HG03558 (cell line): ENCODE data around the gene APOA1.

ENCODE experiments used
- ATAC-seq: cut with Tn5 transposase; IDR thresholded peaks from one replicate; pipeline ENCODE4 v1.9.1; 2021; ENCODE audit warnings: moderate number of reproducible peaks; ENCODE audit not compliant: unreplicated experiment; ENCODE audit errors: extremely low read depth

APOA1 gene

DNA sequence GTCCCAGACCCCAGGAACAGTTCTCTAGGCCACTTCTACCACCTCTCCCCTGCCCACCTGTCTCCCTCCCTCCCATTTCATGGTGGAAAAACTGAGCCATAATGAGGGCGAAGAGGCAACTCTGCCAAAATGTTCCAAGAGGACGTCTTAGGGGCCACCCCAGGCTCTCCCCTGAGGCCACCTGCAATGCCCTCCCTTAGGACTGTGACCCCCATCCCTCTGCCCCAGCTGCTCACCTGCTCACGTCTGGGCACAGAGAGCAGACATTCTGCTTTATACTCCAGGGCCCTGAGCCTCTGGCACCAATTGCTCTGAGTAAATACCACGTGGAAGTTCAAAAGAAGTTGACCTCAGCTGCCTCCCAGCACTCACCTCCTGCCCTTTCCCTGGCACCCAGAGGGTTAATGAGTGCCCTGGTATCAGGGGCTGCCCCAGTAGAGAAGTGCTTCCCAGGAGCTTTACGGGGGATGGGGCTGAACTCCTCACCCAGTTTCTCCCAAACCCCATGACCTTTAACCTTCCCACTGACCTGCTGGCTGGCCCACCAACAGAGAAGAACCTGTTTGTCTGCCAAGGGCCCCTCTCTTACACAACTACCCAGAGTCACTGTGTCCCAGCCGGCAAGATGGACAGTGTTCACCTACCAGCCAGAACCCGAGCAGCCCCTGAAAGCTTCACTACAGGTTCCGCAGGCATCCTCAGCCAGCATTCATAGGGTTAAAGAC, 45.1 kb downstream of the APOA1 start:
- ATAC-seq, result no peak

DNA sequence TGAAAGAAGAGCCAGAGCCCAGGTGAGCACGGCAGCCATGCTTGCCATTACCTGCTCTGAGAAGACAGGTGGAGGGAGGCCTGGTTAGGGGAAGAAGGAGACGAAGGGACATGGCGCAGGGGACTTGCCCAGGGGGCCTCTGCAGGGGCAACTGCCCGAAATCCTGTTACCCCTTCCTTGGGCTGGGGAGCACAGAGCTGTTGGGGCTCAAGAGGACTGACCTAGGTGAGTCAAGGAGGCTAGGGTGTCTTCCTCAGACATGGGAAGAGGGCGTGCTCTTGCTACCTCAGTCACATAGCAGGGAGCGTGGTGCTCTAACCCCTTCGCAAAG, 45.6 kb downstream of the APOA1 start, which contains the start of gene APOA5:
TSS of gene APOA5 (minus strand) at position 67 of the 331 bp plus-strand sequence. CDS start at position 48, 19 bp downstream.
- ATAC-seq, result no peak

GRCh38 chr11:116791002-116791812, 46.2 kb downstream of the APOA1 start:
- ATAC-seq, result no peak

DNA sequence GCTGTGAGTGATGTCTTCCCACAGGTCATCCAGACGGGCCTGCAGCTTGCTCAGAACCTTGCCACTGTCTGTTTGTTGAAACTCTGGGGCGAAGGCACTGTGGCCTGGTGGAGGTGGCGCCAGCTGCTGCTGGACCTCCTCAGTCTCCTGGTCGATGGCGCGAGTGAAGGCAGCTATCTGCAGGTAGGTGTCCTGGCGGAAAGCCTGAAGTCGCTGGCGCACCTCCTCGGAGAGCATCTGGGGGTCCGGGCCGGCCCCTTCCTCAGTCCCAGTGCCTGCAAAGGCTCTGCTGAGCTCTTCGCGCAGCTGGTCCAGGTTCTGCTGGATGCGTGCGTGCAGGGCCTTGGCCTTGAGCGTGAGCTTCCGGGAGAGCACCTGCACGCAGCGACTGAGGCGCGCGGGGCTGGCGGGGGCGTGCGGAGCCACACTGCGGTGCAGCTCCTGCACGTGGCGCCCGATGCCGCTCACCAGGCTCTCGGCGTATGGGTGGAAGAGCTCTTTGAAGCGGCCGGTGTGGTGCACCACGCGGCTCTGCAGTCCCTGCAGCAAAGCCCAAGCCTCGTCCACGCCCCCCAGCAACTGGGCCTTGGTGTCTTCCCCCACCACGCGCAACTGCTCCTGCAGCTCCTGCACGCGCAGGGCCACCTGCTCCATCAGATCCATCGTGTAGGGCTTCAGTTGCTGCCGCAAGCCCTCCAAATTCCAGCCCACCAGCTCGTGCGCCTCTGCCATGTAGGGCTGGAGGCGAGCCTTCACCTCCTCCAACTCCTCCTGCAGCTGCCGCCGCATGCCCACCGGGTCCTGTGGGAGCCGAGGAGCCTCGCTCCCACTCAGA, 47.0 kb downstream of the APOA1 start:
- ATAC-seq, result no peak

DNA sequence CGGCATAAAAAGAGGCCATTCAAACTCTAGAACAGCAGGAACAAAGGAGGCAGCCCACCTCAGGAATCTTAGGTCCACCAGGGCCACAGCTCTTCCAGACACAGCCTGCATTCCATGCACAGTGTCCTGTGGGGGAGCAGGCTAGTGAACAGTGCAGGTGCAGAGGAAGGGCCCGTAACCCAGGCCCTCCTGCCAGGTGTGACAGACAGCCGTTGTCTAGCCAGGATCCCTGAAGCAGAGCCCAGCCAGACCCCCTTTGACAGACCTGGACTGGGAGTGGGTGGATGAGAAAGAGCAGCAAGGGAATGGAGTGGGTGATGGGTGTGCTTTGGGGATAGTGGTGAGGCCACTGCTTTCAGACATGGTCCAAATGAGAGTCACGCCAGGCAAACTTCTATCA, 48.4 kb downstream of the APOA1 start:
- no peak for ATAC-seq

- ATAC-seq, result no peak
These were observed 48.9 kb downstream of the APOA1 start for GRCh38 chr11:116788534-116788933.

- ATAC-seq, result no peak
These were observed 49.5 kb downstream of the APOA1 start, which contains the start of gene ZPR1 for GRCh38 chr11:116787786-116788486. Gene ZPR1, minus strand, starts transcription at chr11:116788023. Its CDS starts 33 bp downstream, at chr11:116787990.

DNA sequence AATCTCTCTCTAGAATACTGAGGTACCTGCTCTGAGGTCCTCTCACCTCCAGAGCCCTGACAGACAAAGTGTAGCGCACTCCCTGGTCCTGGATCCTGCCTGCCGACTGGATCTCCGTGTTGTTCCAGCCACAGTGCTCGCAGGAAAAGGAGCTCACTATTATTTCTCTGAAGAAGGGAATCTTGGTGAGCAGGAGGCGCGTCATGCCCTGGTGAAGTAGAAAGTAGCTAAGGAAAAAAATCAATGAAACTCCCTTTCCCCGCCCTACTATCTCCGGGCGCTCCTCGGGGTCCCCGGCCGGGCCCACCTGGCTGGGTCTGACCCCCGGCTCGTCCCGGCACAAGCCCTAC, 50.0 kb downstream of the APOA1 start:
- ATAC-seq, result no peak

GRCh38 chr11:116786966-116787365, 50.5 kb downstream of the APOA1 start:
- no peak for ATAC-seq

DNA sequence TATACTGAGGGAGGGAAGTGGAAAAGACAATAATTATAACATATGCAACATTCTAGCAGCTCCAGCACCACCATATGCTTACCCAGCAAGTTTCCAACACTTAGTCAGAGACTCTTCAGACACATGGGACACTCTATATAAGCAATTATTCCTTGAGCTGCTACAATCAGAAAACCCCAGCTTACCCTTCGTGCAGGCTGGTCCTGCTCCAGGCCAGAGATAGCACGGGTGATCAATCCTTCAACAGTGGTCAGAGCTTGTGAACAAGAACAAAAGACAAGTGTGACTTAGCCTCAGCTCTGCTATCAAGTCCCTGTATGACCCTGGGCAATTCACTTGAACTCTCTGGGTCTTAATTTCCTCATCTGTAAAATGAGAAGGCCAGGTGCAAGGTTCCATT, 51.1 kb downstream of the APOA1 start:
- ATAC-seq, result no peak
